GM12874 (cell line): Measurements from ENCODE around the gene ZDHHC1.

Source experiments
- CTCF ChIP-seq: IDR thresholded peaks from 2 replicates; pipeline ENCODE4 v1.5.1; 2011; ENCODE audit warnings: low read depth, mild to moderate bottlenecking, control low read depth, low read length, moderate library complexity; ENCODE audit not compliant: insufficient read depth

The ZDHHC1 gene

DNA sequence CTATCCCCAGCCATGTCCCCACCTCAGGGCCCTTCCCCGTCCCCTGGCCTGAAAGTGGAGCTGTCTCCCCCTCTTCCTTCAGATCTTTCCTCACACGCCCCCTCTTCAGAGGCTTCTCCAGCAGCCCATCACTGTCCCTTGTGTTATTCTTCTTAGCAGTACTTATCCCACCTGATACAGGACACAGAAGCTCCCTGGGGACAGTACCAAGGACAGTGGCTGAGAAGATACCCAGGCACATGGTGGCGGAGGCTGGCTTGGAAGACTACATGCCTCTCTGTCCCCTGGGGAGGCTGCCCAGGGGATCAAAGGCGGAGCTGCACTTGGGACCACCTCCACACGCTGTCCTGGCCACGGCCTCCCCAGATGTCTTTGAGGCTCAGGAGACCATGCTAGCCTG lies 38.6 kb upstream of the ZDHHC1 start:
- no peak for TF ChIP-seq CTCF

- TF ChIP-seq CTCF = no peak
Observed at GRCh38 chr16:67454104-67454503, 37.8 kb upstream of the ZDHHC1 start.

DNA sequence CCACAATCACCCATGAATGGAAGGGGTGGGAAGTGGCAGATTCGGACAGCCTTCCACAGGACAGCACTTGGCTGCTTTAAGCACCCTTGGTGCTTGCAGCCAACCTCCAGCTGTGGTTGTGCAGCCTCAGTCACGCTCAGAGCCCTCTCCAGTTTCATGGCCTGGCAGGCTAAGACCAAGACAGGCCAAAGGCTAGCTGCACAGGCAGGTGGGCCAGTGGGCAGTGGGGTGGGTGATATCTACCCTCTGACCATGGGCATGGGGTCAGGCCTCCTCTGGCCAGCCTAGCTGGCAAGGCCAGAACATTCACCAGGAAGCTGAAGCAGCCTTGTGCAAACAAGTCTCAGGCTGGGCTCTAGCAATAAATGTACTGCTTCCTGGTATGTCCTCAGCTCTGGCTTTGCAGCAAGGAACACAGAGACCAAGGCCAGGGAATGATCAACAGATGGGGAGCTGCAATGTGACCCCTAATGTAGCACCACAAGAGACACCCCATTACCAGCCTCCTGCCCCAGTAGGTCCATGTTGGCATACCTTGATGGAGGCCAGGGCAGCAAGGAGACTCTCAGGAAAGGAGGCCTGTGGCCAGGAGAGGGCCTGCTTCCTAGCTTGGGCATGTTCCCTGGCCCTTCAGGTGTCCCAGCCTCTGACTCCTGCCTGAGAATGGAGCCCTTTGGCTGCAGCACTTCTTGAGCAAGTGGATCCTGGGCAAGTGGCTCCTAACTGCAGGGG lies 35.6 kb upstream of the ZDHHC1 start:
- no peak for TF ChIP-seq CTCF

DNA sequence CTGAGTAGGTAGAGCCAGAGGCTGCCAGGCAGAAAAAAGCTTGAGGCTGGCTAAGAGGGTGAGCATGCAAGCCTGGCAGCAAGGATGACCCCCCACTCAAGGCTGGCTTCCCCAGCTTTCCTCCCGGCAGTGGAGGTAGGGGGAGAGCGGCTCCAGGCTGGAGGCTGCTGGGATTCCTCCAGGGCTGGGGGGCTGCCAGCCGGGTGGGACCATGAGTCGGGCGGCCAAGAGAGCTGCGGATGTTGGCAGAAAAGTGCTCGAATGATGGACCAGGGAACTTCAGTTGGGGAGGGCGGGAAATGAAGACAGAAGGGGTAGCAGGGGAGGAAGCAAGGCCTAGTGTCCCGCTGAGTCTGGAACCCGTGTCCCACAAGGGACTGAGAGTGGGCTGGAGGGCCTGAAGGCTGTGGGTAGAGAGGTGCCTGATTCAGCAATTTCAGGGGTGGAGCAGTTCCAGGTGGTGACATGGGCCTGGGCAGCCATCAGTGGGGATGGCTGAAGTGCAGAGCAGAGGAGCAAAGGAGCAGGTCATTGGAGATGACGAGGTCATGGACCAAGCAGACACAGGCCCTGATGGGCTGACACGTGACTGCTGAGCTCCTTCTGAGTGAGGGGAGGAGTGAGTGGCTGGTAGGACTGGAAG lies 34.9 kb upstream of the ZDHHC1 start:
- TF ChIP-seq CTCF = no peak

GRCh38 chr16:67449739-67450138 lies 33.5 kb upstream of the ZDHHC1 start:
- TF ChIP-seq CTCF = no peak

DNA sequence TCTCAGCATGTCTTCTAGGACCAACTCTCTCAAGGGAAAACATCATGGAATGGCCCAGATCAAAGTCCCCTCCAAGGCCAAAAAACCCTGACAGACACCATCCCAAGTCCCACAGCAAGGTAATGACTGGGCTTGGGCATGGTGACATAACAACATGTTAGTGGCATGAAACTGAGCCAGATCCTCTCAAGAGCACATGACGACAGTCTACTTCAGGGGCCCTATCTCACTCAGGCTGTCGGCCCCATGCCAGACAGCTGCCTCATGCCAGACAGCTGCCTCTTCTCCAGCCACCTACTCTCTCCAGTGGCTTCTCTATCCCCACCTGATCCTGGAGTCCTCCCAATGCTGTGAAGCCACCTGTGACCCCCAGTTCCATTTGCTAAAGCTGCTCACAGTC lies 33.1 kb upstream of the ZDHHC1 start:
- no peak for TF ChIP-seq CTCF

GRCh38 chr16:67448580-67448979 lies 32.3 kb upstream of the ZDHHC1 start:
- no peak for TF ChIP-seq CTCF
